SK-N-SH (cell line): ENCODE data around the gene LRIF1. TPM values are rescaled to one million over a fixed set of nuclear protein-coding genes. Genes with fewer than 3 reads are reported as not detected.

Experiments used
- CTCF ChIA-PET: fragments of 300-600, 350-600 bp; formaldehyde crosslinking; extraction: SDS; loops from one replicate; lab custom pipeline; 2021; lab: Yijun Ruan, JAX
- POLR2A ChIA-PET: fragments of 350-600 bp; sonication (Branson Sonifier 250); formaldehyde crosslinking; extraction: SDS; loops from one replicate; lab custom pipeline; 2020; ENCODE audit warnings: antibody characterized with exemption, inconsistent platforms; lab: Yijun Ruan, JAX
- DNase-seq: peaks from one replicate; pipeline ENCODE4 v3.0.0; 2012
- H2AFZ ChIP-seq: fragments of 200-600 bp; sonication (generic); 2 replicates; pipeline ENCODE4 v1.8.1; 2016; ENCODE audit warnings: antibody characterized with exemption, mild to moderate bottlenecking, low read depth
- H3F3A ChIP-seq: fragments of 200-600 bp; sonication (generic); replicated peaks from 2 replicates; pipeline ENCODE3; 2016; ENCODE audit warnings: antibody characterized with exemption, mild to moderate bottlenecking; ENCODE audit not compliant: insufficient read depth
- H3K27ac ChIP-seq, 2 experiments: fragments of 200-500 bp in 1 of 2; fragments of 200-600 bp in 1 of 2; sonication (Bioruptor generic) in 1 of 2; sonication (generic), shearing (Covaris generic) in 1 of 2; 2 replicates each; pipeline versions ENCODE4 v1.5.1 to v1.6.1; 2014 to 2016; ENCODE audit warnings: low read depth in 2 of 2, inconsistent platforms in 1 of 2, low read length in 1 of 2, mild to moderate bottlenecking in 1 of 2, mixed read lengths in 1 of 2
- H3K27me3 ChIP-seq: fragments of 200-600 bp; sonication (generic), shearing (Covaris generic); 2 replicates; pipeline ENCODE4 v1.6.1; 2016; ENCODE audit warnings: mixed run types; ENCODE audit not compliant: insufficient read depth
- H3K36me3 ChIP-seq, 2 experiments: fragments of 200-500 bp in 1 of 2; fragments of 200-600 bp in 1 of 2; sonication (Bioruptor generic) in 1 of 2; sonication (generic) in 1 of 2; replicated peaks in 1 of 2; 2 replicates each; pipeline versions ENCODE3 to v1.5.1; 2014 to 2016; ENCODE audit warnings: low read length in 1 of 2, mild to moderate bottlenecking in 1 of 2; ENCODE audit not compliant: insufficient read depth in 2 of 2, control insufficient read depth in 1 of 2
- H3K4me1 ChIP-seq, 2 experiments: fragments of 200-500 bp in 1 of 2; fragments of 200-600 bp in 1 of 2; sonication (Bioruptor generic) in 1 of 2; sonication (generic), shearing (Covaris generic) in 1 of 2; 2 replicates each; pipeline versions ENCODE4 v1.5.1 to v1.6.1; 2014 to 2016; ENCODE audit warnings: low read depth in 1 of 2, low read length in 1 of 2, mixed run types in 1 of 2; ENCODE audit not compliant: insufficient read depth in 2 of 2, control insufficient read depth in 1 of 2
- H3K4me2 ChIP-seq: fragments of 200-600 bp; sonication (generic), shearing (Covaris generic); 2 replicates; pipeline ENCODE4 v1.6.1; 2017; ENCODE audit warnings: mixed run types
- H3K4me3 ChIP-seq, 2 experiments: fragments of 200-500 bp in 1 of 2; fragments of 200-600 bp in 1 of 2; sonication (Bioruptor generic) in 1 of 2; sonication (generic), shearing (Covaris generic) in 1 of 2; 2 replicates each; pipeline versions ENCODE4 v1.5.1 to v1.8.1; 2014 to 2016; ENCODE audit warnings: low read depth in 2 of 2, inconsistent platforms in 1 of 2, low read length in 1 of 2, mild to moderate bottlenecking in 1 of 2, mixed read lengths in 1 of 2, moderate library complexity in 1 of 2
- H3K79me2 ChIP-seq: fragments of 200-600 bp; sonication (generic); 2 replicates; pipeline ENCODE4 v1.8.1; 2017; ENCODE audit warnings: mild to moderate bottlenecking; ENCODE audit not compliant: insufficient read depth
- H3K9ac ChIP-seq: fragments of 200-600 bp; sonication (generic); 2 replicates; pipeline ENCODE4 v1.6.1; 2017; ENCODE audit warnings: mixed run types
- H3K9me2 ChIP-seq: fragments of 200-600 bp; sonication (generic); 2 replicates; pipeline ENCODE4 v1.6.1; 2017; ENCODE audit warnings: mixed run types
- H3K9me3 ChIP-seq: fragments of 200-600 bp; sonication (generic); 2 replicates; pipeline ENCODE4 v1.6.1; 2017; ENCODE audit warnings: mixed run types, mild to moderate bottlenecking, moderate library complexity
- H4K20me1 ChIP-seq: fragments of 200-600 bp; sonication (generic); 2 replicates; pipeline ENCODE4 v1.6.1; 2017; ENCODE audit warnings: mild to moderate bottlenecking, mixed run types; ENCODE audit not compliant: insufficient read depth
- CHD2 ChIP-seq: fragments of 150-350 bp; IDR thresholded peaks from 2 replicates; pipeline ENCODE4 v1.6.1; 2018; ENCODE audit warnings: low read length; ENCODE audit not compliant: partially characterized antibody
- ELF1 ChIP-seq: IDR thresholded peaks from 2 replicates; pipeline ENCODE4 v1.4.0; 2012
- EP300 ChIP-seq, 2 experiments: IDR thresholded peaks; 2 replicates each; pipeline versions ENCODE4 v1.4.0 to v1.6.1; 2012; ENCODE audit warnings: borderline replicate concordance in 1 of 2, low read depth in 1 of 2, low read length in 1 of 2
- EZH2phosphoT487 ChIP-seq: fragments of 200-600 bp; sonication (generic); IDR thresholded peaks from 2 replicates; pipeline ENCODE4 v1.6.1; 2017; ENCODE audit warnings: low read depth, mixed run types, mild to moderate bottlenecking, antibody characterized with exemption, moderate library complexity, borderline replicate concordance
- FOSL2 ChIP-seq: IDR thresholded peaks from 2 replicates; pipeline ENCODE4 v1.4.0; 2012; ENCODE audit warnings: low read depth, mild to moderate bottlenecking, moderate library complexity, borderline replicate concordance
- JUND ChIP-seq: IDR thresholded peaks from 2 replicates; pipeline ENCODE4 v1.4.0; 2012
- NFIC ChIP-seq: IDR thresholded peaks from 2 replicates; pipeline ENCODE4 v1.4.0; 2012; ENCODE audit warnings: borderline replicate concordance
- POLR2AphosphoS5 ChIP-seq: IDR thresholded peaks from 2 replicates; pipeline ENCODE4 v1.6.1; 2012; ENCODE audit warnings: low read depth, low read length
- RAD21 ChIP-seq: IDR thresholded peaks from 2 replicates; pipeline ENCODE4 v1.6.1; 2012; ENCODE audit warnings: mild to moderate bottlenecking, low read length
- RFX5 ChIP-seq: IDR thresholded peaks from 2 replicates; pipeline ENCODE4 v1.6.1; 2012; ENCODE audit warnings: mild to moderate bottlenecking, improper control_type of control experiment, low read length
- RXRA ChIP-seq: IDR thresholded peaks from 2 replicates; pipeline ENCODE4 v1.4.0; 2012; ENCODE audit warnings: low read depth, mild to moderate bottlenecking, borderline replicate concordance
- SMC3 ChIP-seq: IDR thresholded peaks from 2 replicates; pipeline ENCODE4 v1.6.1; 2012; ENCODE audit warnings: low read depth, low read length, improper control_type of control experiment
- TEAD4 ChIP-seq: IDR thresholded peaks from 2 replicates; pipeline ENCODE4 v1.4.0; 2012; ENCODE audit warnings: mild to moderate bottlenecking, borderline replicate concordance; ENCODE audit not compliant: insufficient read depth
- WGBS: methylation state at CpG from one replicate; pipeline ENCODE4 v1.1.6; 2017; ENCODE audit warnings: low lambda C conversion rate; 5-methylcytosine and 5-hydroxymethylcytosine counted together
- polyA plus RNA-seq, 3 experiments: library from polyadenylated mRNA; depleted of rRNA; stranded (reverse); fragments of >200 nt; gene quantifications; 2 replicates each; pipeline ENCODE4 v1.2.3, GENCODE V29; 2012
- TF ChIP-seq, protein P1 (sequence below): IDR thresholded peaks from 2 replicates; pipeline ENCODE4; 2012
- TF ChIP-seq, protein P2 (sequence below): fragments of 150-350 bp; IDR thresholded peaks from 2 replicates; pipeline ENCODE4 v1.6.1; 2017; ENCODE audit warnings: antibody characterized with exemption, low read length, low read depth, borderline replicate concordance
- TF ChIP-seq, protein P3 (sequence below): fragments of 200-600 bp; sonication (generic); IDR thresholded peaks from 2 replicates; pipeline ENCODE4 v1.6.1; 2017; ENCODE audit warnings: antibody characterized with exemption, mild to moderate bottlenecking, moderate library complexity

Gene LRIF1
- polyA plus RNA-seq, 1 of the 3 experiments (the other 2 are of a cell fraction), result 6.6 TPM

DNA sequence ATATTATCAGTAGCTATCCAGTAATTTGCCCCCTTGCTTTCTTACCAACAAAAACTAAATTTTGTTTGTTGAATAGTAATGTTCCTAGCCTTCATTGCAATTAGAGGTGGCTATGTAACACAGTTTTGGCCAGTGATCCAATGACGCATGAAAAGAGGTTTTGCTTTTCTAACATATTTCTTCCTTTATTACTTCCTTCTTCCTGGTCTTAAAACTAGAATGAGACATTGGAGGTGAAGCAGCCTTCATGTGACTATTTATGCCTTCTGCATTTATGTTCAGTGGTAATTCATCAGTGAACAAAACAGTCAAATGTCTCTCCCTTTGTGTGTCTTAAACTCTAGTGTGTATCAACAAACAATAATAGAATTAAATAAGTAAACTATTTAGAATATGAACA, 35.5 kb downstream of the LRIF1 start:
- no peaks in the 10 kb centered on the region for H3F3A ChIP-seq
- H2AFZ ChIP-seq, result no peak overlapping the region
- H3K27me3 ChIP-seq, result no peaks in the 10 kb centered on the region
- H3K27ac ChIP-seq, result no peak overlapping the region
- no peak for DNase-seq
- no peaks in the 10 kb centered on the region for H3K4me1 ChIP-seq
- TF ChIP-seq RFX5 (no peak), CHD2 (no peak), POLR2AphosphoS5 (no peak), FOSL2 (no peak), EZH2phosphoT487 (no peak), TEAD4 (no peak), RXRA (no peak), RAD21 (no peak), JUND (no peak), NFIC (no peak), SMC3 (no peak), EP300 (IDR thresholded peaks at IDR 0.05; ENCODE audit: borderline replicate concordance in 1 of 2, low read depth in 1 of 2, low read length in 1 of 2) (no peak), ELF1 (no peak)
- TF ChIP-seq, protein P1, sequence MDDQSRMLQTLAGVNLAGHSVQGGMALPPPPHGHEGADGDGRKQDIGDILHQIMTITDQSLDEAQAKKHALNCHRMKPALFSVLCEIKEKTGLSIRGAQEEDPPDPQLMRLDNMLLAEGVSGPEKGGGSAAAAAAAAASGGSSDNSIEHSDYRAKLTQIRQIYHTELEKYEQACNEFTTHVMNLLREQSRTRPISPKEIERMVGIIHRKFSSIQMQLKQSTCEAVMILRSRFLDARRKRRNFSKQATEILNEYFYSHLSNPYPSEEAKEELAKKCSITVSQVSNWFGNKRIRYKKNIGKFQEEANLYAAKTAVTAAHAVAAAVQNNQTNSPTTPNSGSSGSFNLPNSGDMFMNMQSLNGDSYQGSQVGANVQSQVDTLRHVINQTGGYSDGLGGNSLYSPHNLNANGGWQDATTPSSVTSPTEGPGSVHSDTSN, result no peak
- TF ChIP-seq, protein P2, sequence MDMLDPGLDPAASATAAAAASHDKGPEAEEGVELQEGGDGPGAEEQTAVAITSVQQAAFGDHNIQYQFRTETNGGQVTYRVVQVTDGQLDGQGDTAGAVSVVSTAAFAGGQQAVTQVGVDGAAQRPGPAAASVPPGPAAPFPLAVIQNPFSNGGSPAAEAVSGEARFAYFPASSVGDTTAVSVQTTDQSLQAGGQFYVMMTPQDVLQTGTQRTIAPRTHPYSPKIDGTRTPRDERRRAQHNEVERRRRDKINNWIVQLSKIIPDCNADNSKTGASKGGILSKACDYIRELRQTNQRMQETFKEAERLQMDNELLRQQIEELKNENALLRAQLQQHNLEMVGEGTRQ, result no peak
- TF ChIP-seq, protein P3, sequence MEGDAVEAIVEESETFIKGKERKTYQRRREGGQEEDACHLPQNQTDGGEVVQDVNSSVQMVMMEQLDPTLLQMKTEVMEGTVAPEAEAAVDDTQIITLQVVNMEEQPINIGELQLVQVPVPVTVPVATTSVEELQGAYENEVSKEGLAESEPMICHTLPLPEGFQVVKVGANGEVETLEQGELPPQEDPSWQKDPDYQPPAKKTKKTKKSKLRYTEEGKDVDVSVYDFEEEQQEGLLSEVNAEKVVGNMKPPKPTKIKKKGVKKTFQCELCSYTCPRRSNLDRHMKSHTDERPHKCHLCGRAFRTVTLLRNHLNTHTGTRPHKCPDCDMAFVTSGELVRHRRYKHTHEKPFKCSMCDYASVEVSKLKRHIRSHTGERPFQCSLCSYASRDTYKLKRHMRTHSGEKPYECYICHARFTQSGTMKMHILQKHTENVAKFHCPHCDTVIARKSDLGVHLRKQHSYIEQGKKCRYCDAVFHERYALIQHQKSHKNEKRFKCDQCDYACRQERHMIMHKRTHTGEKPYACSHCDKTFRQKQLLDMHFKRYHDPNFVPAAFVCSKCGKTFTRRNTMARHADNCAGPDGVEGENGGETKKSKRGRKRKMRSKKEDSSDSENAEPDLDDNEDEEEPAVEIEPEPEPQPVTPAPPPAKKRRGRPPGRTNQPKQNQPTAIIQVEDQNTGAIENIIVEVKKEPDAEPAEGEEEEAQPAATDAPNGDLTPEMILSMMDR, result no peak
- TF ChIP-seq, all 33 proteins: peak for 0
- no peak overlapping the region for H3K9ac ChIP-seq
- H3K9me3 ChIP-seq, result no peaks in the 10 kb centered on the region
- no peak overlapping the region for H3K4me3 ChIP-seq
- H3K79me2 ChIP-seq, result no peaks in the 10 kb centered on the region
- ChIA-PET POLR2A (no interaction called here), CTCF (interaction anchor here (1.0 to 1.2 kb wide), 2 partner anchors 13 to 63 kb away, joined by 3 read pairs; no protein-coding TSS in a partner anchor)
- H4K20me1 ChIP-seq, result no peaks in the 10 kb centered on the region
- 85% methylated on average over 1 of the region's 1 CpG for WGBS
- H3K9me2 ChIP-seq, result no peaks in the 10 kb centered on the region
- no peak overlapping the region for H3K4me2 ChIP-seq
- H3K36me3 ChIP-seq, result no peaks in the 10 kb centered on the region
